Thoracic aorta (tissue), 2 donors: ENCODE measurements around the gene CCL26. TPM values are rescaled to one million over a fixed set of nuclear protein-coding genes. Genes with fewer than 3 reads are reported as not detected.
A peak's percentile ranks its signal among the peaks of the same experiment; 100 is the strongest.
"Not testable (repeated sequence)": the region's sequence is repeated elsewhere in the genome, so short reads cannot be mapped to it uniquely, and the experiment has no call there.

Experiments used
- ATAC-seq: fragments of 150-250 bp; one replicate; pipeline ENCODE4 v1.8.0; 2017; ENCODE audit warnings: low read depth; ENCODE audit not compliant: insufficient number of reproducible peaks, low FRiP score
- DNase-seq: peaks from one replicate; pipeline ENCODE4 v3.0.0-alpha.2; 2020; ENCODE audit warnings: low spot score
- H3K27ac ChIP-seq, 2 donors: fragments of 200-600 bp; sonication (generic); 1 replicate in 1 of 2; 2 replicates in 1 of 2; pipeline ENCODE4 v1.5.1; 2016; ENCODE audit warnings: mild to moderate bottlenecking in 2 of 2, moderate library complexity in 2 of 2
- H3K27me3 ChIP-seq: fragments of 200-600 bp; sonication (generic); replicated peaks from 2 replicates; pipeline ENCODE4 v1.6.0; 2016; ENCODE audit warnings: mild to moderate bottlenecking; ENCODE audit not compliant: insufficient read depth
- H3K36me3 ChIP-seq: fragments of 200-600 bp; sonication (generic); one replicate; pipeline ENCODE4 v1.5.1; 2016
- H3K4me1 ChIP-seq, 2 donors: fragments of 200-600 bp; sonication (generic); 1 replicate in 1 of 2; 2 replicates in 1 of 2; pipeline versions ENCODE4 v1.5.1 to v1.6.0; 2016; ENCODE audit warnings: low read depth in 2 of 2, mild to moderate bottlenecking in 1 of 2; ENCODE audit not compliant: control insufficient read depth in 1 of 2
- H3K4me3 ChIP-seq: fragments of 200-600 bp; sonication (generic); 2 replicates; pipeline ENCODE4 v1.5.1; 2016; ENCODE audit warnings: mild to moderate bottlenecking
- H3K9me3 ChIP-seq: fragments of 200-600 bp; sonication (generic); 2 replicates; pipeline ENCODE4 v1.5.1; 2016
- CTCF ChIP-seq: fragments of 200-600 bp; sonication (generic); IDR thresholded peaks from one replicate; pipeline ENCODE4 v1.5.1; 2019; ENCODE audit warnings: antibody characterized with exemption
- total RNA-seq, 2 donors: library from RNA; depleted of rRNA; stranded (reverse); fragments of >200 nt; gene quantifications; one replicate each; pipeline versions ENCODE4 v1.1.0 to v1.2.3, GENCODE V29; 2016

CCL26 gene
- total RNA-seq, 2 donors from 2014 or later, result not detected

DNA sequence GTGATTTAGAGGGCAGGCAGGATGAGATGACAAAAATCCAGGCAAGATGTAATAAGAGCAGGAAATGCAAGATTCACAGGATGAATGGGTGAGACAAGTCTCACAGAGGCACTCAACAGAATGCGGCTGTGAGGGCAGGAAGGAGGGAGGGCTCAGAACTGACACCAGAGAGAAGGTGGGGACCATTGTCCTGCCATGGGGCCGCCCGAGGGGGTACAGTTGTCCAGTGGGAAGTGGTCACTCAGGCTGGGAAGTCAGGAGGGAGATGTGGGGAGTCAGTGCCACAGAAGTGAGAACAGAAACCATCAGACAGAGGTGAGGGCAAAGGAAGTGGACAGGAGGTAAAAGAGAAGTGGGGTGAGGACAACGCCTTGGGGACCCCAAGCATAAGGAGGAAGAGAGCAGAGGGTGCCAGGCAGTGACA lies 42.1 kb downstream of the CCL26 start:
- H3K9me3 ChIP-seq, result no peaks in the 10 kb centered on the region
- H3K4me3 ChIP-seq, result no peak overlapping the region
- H3K27ac ChIP-seq, result peak overlapping the region in 1 of 2 donors; percentile 10
- no peak for ATAC-seq
- DNase-seq, result no peak
- H3K27me3 ChIP-seq, result no peaks in the 10 kb centered on the region
- H3K4me1 ChIP-seq, result peaks cover 11 to 41% of the 10 kb centered on the region in 2 donors
- TF ChIP-seq CTCF, result no peak
- H3K36me3 ChIP-seq, result no peaks in the 10 kb centered on the region

DNA sequence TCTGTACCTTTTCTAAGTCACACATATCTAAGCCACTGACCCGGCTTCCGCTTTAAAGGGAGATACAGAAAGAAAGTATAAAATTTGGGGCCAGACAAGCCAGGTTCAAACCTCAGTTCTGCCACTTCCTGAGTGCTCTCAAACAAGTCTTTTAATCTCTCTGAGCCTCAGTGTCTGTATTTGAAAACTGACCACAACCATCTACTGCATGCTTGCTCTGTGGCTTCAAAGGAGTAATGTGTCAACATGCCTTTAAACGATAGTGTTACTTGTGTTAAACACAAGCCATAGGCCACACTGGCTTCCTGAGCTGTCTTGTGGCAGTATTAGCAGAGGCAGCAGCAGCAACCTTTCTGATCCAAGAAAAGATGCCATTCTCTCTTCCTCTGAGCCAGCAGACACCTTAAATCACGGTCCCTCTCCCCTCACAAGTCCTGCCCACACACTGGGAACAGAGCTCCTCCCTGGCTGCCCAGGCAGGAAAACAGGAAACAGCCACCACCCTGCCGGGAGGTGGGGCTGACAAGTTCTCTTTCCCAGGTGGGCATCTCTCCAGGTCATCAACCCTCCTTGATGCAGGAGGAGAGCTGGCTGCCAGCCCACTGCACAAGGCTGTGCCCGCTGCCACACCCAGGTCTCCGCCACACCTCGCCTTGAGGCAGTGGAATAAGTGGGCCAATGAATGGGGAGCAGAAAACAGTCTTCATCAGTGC lies 44.0 kb downstream of the CCL26 start:
- peaks cover 11 to 33% of the 10 kb centered on the region in 2 donors for H3K4me1 ChIP-seq
- no peaks in the 10 kb centered on the region for H3K36me3 ChIP-seq
- no peaks in the 10 kb centered on the region for H3K27me3 ChIP-seq
- peak overlapping the region; percentile 37 for H3K4me3 ChIP-seq
- DNase-seq (no peak), ATAC-seq (no peak)
- H3K27ac ChIP-seq, result peak overlapping the region in 1 of 2 donors; percentile 63
- no peak for TF ChIP-seq CTCF
- H3K9me3 ChIP-seq, result no peaks in the 10 kb centered on the region

DNA sequence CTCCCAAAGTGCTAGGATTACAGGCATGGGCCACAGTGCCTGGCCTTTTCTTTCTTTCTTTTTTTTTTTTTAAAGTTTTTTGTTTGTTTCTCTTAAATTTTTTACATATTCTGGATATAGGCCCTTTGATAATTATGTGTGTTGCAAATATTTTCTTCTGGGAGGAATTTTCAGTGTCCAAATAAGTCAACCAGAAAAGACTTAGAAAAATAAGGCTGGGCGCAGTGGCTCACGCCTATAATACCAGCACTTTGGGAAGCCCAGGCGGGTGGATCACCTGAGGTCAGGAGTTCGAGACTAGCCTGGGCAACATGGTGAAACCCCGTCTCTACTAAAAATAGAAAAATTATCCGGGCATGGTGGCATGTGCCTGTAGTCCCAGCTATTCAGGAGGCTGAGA lies 44.7 kb downstream of the CCL26 start:
- not testable (repeated sequence) for H3K9me3 ChIP-seq, H3K27me3 ChIP-seq, H3K4me3 ChIP-seq, DNase-seq, H3K36me3 ChIP-seq, ATAC-seq
- Histone ChIP-seq H3K27ac (peak overlapping the region in 1 of 2 donors; percentile 63), H3K4me1 (peaks cover 16 to 33% of the 10 kb centered on the region in 2 donors)

DNA sequence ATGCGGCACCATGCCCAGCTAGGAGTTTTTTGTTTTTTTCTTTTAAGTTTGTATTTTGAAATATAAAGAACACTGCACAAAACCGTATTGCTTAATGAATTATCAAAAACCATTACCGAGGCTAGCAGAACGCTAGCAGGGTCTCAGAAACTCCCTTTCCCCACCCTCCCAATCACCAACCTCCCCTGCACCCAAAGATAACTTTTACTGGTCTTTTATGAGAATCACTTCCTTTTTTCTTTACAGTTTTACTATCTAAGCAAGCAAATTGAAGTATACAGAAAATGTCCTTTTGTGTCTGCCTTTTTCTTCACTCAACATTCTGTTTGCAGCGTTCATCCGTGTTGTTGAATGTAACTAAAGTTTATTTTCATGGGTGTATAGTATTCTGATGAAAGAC lies 46.7 kb downstream of the CCL26 start:
- H3K9me3 ChIP-seq, result no peaks in the 10 kb centered on the region
- H3K4me3 ChIP-seq, result no peak overlapping the region
- no peaks in the 10 kb centered on the region for H3K36me3 ChIP-seq
- DNase-seq, result no peak
- H3K27ac ChIP-seq, result no peak overlapping the region
- no peak for TF ChIP-seq CTCF
- peaks cover 22 to 45% of the 10 kb centered on the region in 2 donors for H3K4me1 ChIP-seq
- no peaks in the 10 kb centered on the region for H3K27me3 ChIP-seq
- ATAC-seq, result no peak

GRCh38 chr7:75723444-75723843 lies 48.6 kb downstream of the CCL26 start:
- no peaks in the 10 kb centered on the region for H3K9me3 ChIP-seq
- ATAC-seq (no peak), DNase-seq (no peak)

More at GRCh38 chr7:75723444-75723843, 48.6 kb downstream of the CCL26 start:
- Histone ChIP-seq H3K36me3 (no peaks in the 10 kb centered on the region), H3K27me3 (no peaks in the 10 kb centered on the region), H3K27ac (no peak overlapping the region), H3K4me3 (no peak overlapping the region), H3K4me1 (peaks cover 18 to 40% of the 10 kb centered on the region in 2 donors)
- no peak for TF ChIP-seq CTCF
